Lung (tissue), 12 donors: ENCODE data around the gene LRRC8C. TPM values are rescaled to one million over a fixed set of nuclear protein-coding genes. Genes with fewer than 3 reads are reported as not detected.

Source experiments
- ATAC-seq: fragments of 200-7000 bp; cut with Tn5 transposase; one replicate; pipeline ENCODE4 v1.9.1; 2020; ENCODE audit warnings: moderate number of reproducible peaks; ENCODE audit not compliant: insufficient read depth, low FRiP score
- DNase-seq, 3 donors: peaks; one replicate each; pipeline ENCODE4 v3.0.0-alpha.2; 2013 to 2017
- H3K27ac ChIP-seq, 2 donors: one replicate each; pipeline ENCODE4 v1.5.1; 2013; ENCODE audit warnings: mild to moderate bottlenecking in 2 of 2, moderate library complexity in 2 of 2, control low read depth in 1 of 2, inconsistent platforms in 1 of 2, low read depth in 1 of 2, low read length in 1 of 2
- H3K27me3 ChIP-seq, 3 donors: one replicate each; pipeline ENCODE4 v1.5.1; 2013; ENCODE audit warnings: low read length in 2 of 3; ENCODE audit not compliant: control insufficient read depth in 3 of 3, insufficient read depth in 3 of 3
- H3K36me3 ChIP-seq, 4 donors: one replicate each; pipeline ENCODE4 v1.5.1; 2013; ENCODE audit warnings: low read length in 4 of 4, mild to moderate bottlenecking in 1 of 4, moderate library complexity in 1 of 4; ENCODE audit not compliant: control insufficient read depth in 4 of 4, insufficient read depth in 4 of 4
- H3K4me1 ChIP-seq, 5 donors: one replicate each; pipeline ENCODE4 v1.5.1; 2013; ENCODE audit warnings: low read length in 5 of 5, mild to moderate bottlenecking in 2 of 5, moderate library complexity in 1 of 5; ENCODE audit not compliant: control insufficient read depth in 5 of 5, insufficient read depth in 5 of 5
- H3K4me3 ChIP-seq: one replicate; pipeline ENCODE4 v1.5.1; 2013; ENCODE audit warnings: mild to moderate bottlenecking, control low read depth, moderate library complexity
- H3K9ac ChIP-seq, 2 donors: one replicate each; pipeline ENCODE4 v1.5.1; 2013; ENCODE audit warnings: low read length in 2 of 2, control low read depth in 1 of 2; ENCODE audit not compliant: insufficient read depth in 1 of 2
- H3K9me3 ChIP-seq, 4 donors: one replicate each; pipeline ENCODE4 v1.5.1; 2013; ENCODE audit warnings: low read length in 3 of 4, mild to moderate bottlenecking in 1 of 4, moderate library complexity in 1 of 4; ENCODE audit not compliant: control insufficient read depth in 4 of 4, insufficient read depth in 3 of 4
- CTCF ChIP-seq: IDR thresholded peaks from 2 replicates; pipeline ENCODE4 v1.5.1; 2012; ENCODE audit warnings: mild to moderate bottlenecking; ENCODE audit errors: control extremely low read depth, extremely low read depth
- WGBS, 2 donors: extraction: QIAGEN DNeasy Blood & Tissue Kit; methylation state at CpG; one replicate each; pipeline ENCODE4 v1.1.7; 2013; 5-methylcytosine and 5-hydroxymethylcytosine counted together
- polyA plus RNA-seq, 2 donors: library from polyadenylated mRNA; stranded (reverse); fragments of 200-250 nt; gene quantifications; one replicate each; pipeline ENCODE4 v1.2.1, GENCODE V29; 2013
- total RNA-seq, 2 donors: library from RNA; depleted of rRNA in 1 of 2; stranded (reverse); fragments of >200 nt in 1 of 2; gene quantifications; one replicate each; pipeline ENCODE4 v1.2.1, GENCODE V29; 2014 to 2021
- donor health status: control.
- donor health status: control.
- donor health status: Bipolar disorder and iron deficiency.
- donor health status: healthy.
- donor health status: DM: yes; HTN: yes; CAD: no.

The LRRC8C gene
- total and polyA plus RNA-seq, 4 donors = 3.3 to 11.7 (median 6.9) TPM

GRCh38 chr1:89762779-89763648, 130.1 kb downstream of the LRRC8C start:
- Histone ChIP-seq H3K9me3 (no peaks in the 10 kb centered on the region), H3K4me3 (peak overlapping the region; percentile 24), H3K27ac (peak overlapping the region in 1 of 2 donors; percentile 50), H3K9ac (peak overlapping the region; percentile 81 to 82), H3K36me3 (no peaks in the 10 kb centered on the region), H3K27me3 (peaks cover 0 to 14% (median 11%) of the 10 kb centered on the region in 3 donors), H3K4me1 (peaks cover 0 to 32% (median 9%) of the 10 kb centered on the region in 5 donors)
- TF ChIP-seq CTCF = peak; percentile 97
- WGBS, 2 donors = 2% methylated on average over 47 of the region's 47 CpGs
- DNase-seq = peak; percentile 90 to 93 (median 91)
- ATAC-seq = peak; percentile 97

GRCh38 chr1:89763649-89763986, 130.7 kb downstream of the LRRC8C start:
- Histone ChIP-seq H3K4me3 (peak overlapping the region; percentile 24), H3K27me3 (peaks cover 0 to 14% (median 11%) of the 10 kb centered on the region in 3 donors), H3K9ac (peak overlapping the region in 1 of 2 donors; percentile 82), H3K9me3 (no peaks in the 10 kb centered on the region), H3K36me3 (no peaks in the 10 kb centered on the region), H3K27ac (no peak overlapping the region), H3K4me1 (peaks cover 0 to 26% (median 3%) of the 10 kb centered on the region in 5 donors)
- DNase-seq (peak in 1 of 3 donors; percentile 24), ATAC-seq (no peak)
- no peak for TF ChIP-seq CTCF
- WGBS, 2 donors = 50 to 57% methylated on average over 5 of the region's 5 CpGs

- Histone ChIP-seq H3K9me3 (no peaks in the 10 kb centered on the region), H3K4me1 (peaks cover 0 to 17% (median 2%) of the 10 kb centered on the region in 5 donors), H3K9ac (no peak overlapping the region), H3K27ac (no peak overlapping the region), H3K4me3 (no peak overlapping the region), H3K27me3 (peaks cover 0 to 14% (median 11%) of the 10 kb centered on the region in 3 donors), H3K36me3 (no peaks in the 10 kb centered on the region)
- no peak for ATAC-seq
- TF ChIP-seq CTCF = no peak
- DNase-seq = no peak
- WGBS, 2 donors = 50 to 97% methylated on average over 1 of the region's 1 CpG
Observed at GRCh38 chr1:89765774-89766173, 132.9 kb downstream of the LRRC8C start.
